Activated CD8-positive, alpha-beta memory T cell treated with anti-CD3 and anti-CD28 coated beads, Interleukin-2, amount 10 ng/mL, durations not matched to agents 7 days and 5 days (primary cell): ENCODE results near the gene SETD3. TPM values are rescaled to one million over a fixed set of nuclear protein-coding genes. Genes with fewer than 3 reads are reported as not detected.

Experiments used
- ATAC-seq: fragments of 150-1000 bp; cut with Tn5 transposase; one replicate; pipeline ENCODE4 v1.10.0; 2021; ENCODE audit warnings: moderate library complexity
- CTCF ChIA-PET: fragments of 350-600 bp; sonication (Branson Sonifier 250); formaldehyde crosslinking; loops from one replicate; lab custom pipeline; 2021; ENCODE audit warnings: antibody characterized with exemption; lab: Charles Lee
- DNase-seq: peaks from one replicate; pipeline ENCODE4 v3.0.0-alpha.2; 2020
- H3K27ac Mint-ChIP-seq: one replicate; pipeline ENCODE4 v1.8.0; 2021; ENCODE audit warnings: mild to moderate bottlenecking, mixed read lengths
- H3K27me3 Mint-ChIP-seq: one replicate; pipeline ENCODE4 v1.8.0; 2021; ENCODE audit warnings: mixed read lengths
- H3K36me3 Mint-ChIP-seq: one replicate; pipeline ENCODE4 v1.8.0; 2021; ENCODE audit warnings: mild to moderate bottlenecking, mixed read lengths
- H3K4me1 Mint-ChIP-seq: one replicate; pipeline ENCODE4 v1.8.0; 2021; ENCODE audit warnings: mixed read lengths
- H3K4me3 Mint-ChIP-seq: one replicate; pipeline ENCODE4 v1.8.0; 2021; ENCODE audit warnings: mild to moderate bottlenecking, moderate library complexity, mixed read lengths
- H3K9me3 Mint-ChIP-seq: one replicate; pipeline ENCODE4 v1.8.0; 2022; ENCODE audit warnings: low read depth, mixed read lengths
- total RNA-seq, 2 experiments: library from RNA; stranded (reverse); gene quantifications; one replicate each; pipeline ENCODE4 v1.2.3, GENCODE V29; 2021

Gene SETD3
- total RNA-seq, 2 experiments from 2014 or later, result 53.9 to 61.4 TPM

DNA sequence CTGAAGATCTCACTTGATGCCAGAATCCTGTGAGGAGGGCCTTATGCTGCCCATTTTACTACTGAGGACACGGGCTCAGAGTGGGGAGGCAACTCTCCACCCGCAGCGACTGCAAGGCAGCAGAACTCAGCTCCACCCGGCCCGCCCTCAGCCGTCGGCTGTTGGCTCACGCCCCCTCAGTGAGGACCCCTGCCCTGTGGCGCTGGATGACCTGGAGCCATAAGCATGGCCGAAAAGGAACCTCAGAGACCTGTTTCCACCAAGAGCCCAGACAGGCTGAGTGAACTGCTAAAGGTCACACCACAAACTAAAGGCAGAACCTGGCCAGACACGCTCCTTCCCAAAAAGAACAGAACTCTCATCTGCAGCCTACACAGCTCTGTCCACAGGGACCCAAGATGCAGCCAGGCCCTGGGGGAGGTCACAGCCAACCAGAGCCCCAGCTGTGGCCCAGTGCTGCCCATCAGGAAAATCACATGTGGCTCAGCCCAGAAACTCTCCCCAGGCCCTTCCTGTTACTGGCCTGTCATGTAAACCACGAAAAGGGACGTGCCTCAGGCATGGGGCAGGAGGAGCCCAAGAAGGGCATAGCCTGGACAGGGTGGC, 33.4 kb upstream of the SETD3 start:
- ATAC-seq (no peak), DNase-seq (no peak)
- no peaks in the 10 kb centered on the region for H3K4me1 Mint-ChIP-seq
- CTCF ChIA-PET, result no interaction called here
- H3K36me3 Mint-ChIP-seq, result peaks cover 1% of the 10 kb centered on the region
- H3K27me3 Mint-ChIP-seq, result no peaks in the 10 kb centered on the region
- H3K27ac Mint-ChIP-seq, result no peak overlapping the region
- H3K9me3 Mint-ChIP-seq, result no peaks in the 10 kb centered on the region
- no peak overlapping the region for H3K4me3 Mint-ChIP-seq

DNA sequence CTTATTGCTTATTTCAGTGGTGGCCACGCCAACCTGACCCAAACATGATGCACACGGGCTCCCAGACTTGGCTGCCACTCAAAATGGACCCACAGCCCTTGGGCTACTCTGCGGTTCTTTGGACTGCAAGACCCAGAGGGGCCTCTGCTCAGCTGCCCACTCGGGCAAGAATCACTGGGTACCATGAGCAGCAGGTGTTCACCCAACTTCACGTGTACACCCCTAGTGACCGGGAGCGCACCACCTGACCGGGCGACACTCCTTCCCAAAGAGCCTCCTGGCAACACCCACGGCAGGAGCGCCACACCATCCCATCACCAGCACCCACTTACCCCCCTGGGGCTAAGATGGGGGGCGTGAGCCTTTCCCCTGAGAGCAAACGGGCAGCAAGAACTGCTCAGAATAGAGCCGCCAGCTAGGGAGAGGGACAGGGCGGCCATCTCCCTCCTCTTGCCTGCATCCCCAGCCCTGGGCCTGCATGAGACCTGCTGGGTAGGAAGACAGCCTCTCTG, 32.6 kb upstream of the SETD3 start:
- H3K36me3 Mint-ChIP-seq, result peaks cover 5% of the 10 kb centered on the region
- no peaks in the 10 kb centered on the region for H3K27me3 Mint-ChIP-seq
- ATAC-seq (no peak), DNase-seq (no peak)
- H3K4me1 Mint-ChIP-seq, result no peaks in the 10 kb centered on the region
- H3K9me3 Mint-ChIP-seq, result no peaks in the 10 kb centered on the region
- H3K4me3 Mint-ChIP-seq, result no peak overlapping the region
- no peak overlapping the region for H3K27ac Mint-ChIP-seq
- CTCF ChIA-PET, result no interaction called here

DNA sequence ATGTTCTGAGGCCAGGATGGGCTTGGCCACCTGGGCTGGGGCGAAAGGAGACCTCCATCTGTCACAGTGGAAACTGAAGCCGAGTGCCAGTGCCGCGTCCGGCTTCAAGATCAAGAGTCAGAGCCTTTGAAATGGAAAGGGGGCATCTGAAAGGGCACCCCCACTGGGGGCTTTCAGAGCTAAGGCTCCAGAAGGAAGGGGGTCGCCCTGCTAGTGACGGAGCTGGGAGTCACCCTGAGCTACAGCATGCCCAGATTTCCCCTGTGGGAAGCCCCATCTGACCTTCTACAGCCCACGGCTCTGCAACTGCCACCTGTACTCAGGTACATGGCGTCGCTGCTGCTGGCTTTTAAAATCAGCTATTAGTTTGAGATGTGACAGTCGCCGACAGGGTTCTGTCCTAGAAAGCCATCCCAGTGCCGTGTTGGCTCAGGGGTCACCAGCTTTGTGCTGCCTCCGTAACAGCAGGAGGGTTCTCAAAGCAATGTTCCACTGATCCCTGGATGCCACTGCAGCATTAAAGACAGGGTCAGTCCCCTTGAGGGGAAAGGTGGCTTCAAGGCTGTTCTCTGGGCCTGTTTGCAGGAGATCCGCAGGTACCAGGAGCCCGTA, 32.0 kb upstream of the SETD3 start:
- Mint-ChIP-seq H3K27ac (no peak overlapping the region), H3K4me3 (no peak overlapping the region), H3K36me3 (peaks cover 7% of the 10 kb centered on the region), H3K27me3 (no peaks in the 10 kb centered on the region), H3K4me1 (no peaks in the 10 kb centered on the region), H3K9me3 (no peaks in the 10 kb centered on the region)
- ATAC-seq, result no peak
- no peak for DNase-seq
- CTCF ChIA-PET, result no interaction called here

DNA sequence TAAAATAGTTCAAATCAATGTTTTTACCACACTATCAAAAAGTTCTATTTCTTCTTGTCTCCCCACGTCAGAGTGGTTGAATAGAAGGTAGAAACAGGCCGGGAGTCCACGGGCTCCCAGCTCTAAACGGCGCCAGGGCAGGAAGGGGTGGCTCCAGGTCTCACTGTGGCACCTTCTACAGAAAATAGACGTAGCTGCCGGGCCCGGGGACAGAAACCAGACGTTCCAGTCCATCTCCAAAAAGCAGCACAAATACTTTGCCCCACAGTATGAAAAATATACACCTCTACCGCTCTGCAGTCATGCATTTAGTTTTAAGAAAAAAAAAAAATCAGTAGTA, 31.4 kb upstream of the SETD3 start:
- H3K4me1 Mint-ChIP-seq, result no peaks in the 10 kb centered on the region
- H3K27ac Mint-ChIP-seq, result no peak overlapping the region
- ATAC-seq (no peak), DNase-seq (no peak)
- H3K27me3 Mint-ChIP-seq, result no peaks in the 10 kb centered on the region
- H3K9me3 Mint-ChIP-seq, result no peaks in the 10 kb centered on the region
- CTCF ChIA-PET, result interaction anchor here (0.8 kb wide), 1 partner anchor 68 kb away, joined by 3 read pairs; no protein-coding TSS in a partner anchor
- H3K36me3 Mint-ChIP-seq, result peaks cover 10% of the 10 kb centered on the region
- H3K4me3 Mint-ChIP-seq, result no peak overlapping the region

DNA sequence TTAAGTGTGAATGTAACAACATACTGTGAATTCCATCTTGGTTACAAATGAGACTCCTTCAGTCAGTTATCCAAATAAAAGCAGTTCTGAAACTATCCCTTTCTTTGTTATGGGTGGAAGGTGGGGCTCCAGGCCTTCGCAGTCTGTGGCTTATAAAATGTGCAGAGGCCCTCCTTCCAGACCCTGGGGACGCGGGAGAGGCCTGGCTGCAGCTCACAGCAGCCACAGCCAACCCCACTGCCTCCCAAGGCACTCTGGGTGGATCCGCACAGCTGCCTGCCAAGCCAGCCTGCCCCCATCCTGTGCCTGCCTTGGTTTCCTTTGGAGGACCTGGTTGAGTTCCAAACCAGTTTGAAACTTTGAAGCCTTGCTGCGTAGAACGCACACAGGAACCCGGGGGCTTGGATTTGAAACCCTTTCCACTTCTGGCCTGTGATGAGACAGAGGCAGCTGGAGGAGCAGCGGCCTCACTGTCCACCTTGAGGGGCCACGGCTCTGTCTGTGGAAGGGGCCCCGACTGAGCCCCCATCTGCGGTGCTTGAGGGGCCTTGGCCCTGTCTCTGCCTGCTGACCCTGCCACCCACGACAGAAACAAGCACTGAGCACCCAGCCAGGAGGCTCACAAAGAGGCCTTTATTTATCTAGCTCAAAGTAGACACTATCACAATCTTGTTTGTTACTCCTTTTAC, 30.9 kb upstream of the SETD3 start:
- no peak overlapping the region for H3K27ac Mint-ChIP-seq
- CTCF ChIA-PET, result interaction anchor here (0.8 kb wide), 1 partner anchor 68 kb away, joined by 3 read pairs; no protein-coding TSS in a partner anchor
- H3K4me1 Mint-ChIP-seq, result no peaks in the 10 kb centered on the region
- DNase-seq (no peak), ATAC-seq (no peak)
- H3K27me3 Mint-ChIP-seq, result no peaks in the 10 kb centered on the region
- H3K9me3 Mint-ChIP-seq, result no peaks in the 10 kb centered on the region
- H3K4me3 Mint-ChIP-seq, result no peak overlapping the region
- H3K36me3 Mint-ChIP-seq, result peaks cover 14% of the 10 kb centered on the region

DNA sequence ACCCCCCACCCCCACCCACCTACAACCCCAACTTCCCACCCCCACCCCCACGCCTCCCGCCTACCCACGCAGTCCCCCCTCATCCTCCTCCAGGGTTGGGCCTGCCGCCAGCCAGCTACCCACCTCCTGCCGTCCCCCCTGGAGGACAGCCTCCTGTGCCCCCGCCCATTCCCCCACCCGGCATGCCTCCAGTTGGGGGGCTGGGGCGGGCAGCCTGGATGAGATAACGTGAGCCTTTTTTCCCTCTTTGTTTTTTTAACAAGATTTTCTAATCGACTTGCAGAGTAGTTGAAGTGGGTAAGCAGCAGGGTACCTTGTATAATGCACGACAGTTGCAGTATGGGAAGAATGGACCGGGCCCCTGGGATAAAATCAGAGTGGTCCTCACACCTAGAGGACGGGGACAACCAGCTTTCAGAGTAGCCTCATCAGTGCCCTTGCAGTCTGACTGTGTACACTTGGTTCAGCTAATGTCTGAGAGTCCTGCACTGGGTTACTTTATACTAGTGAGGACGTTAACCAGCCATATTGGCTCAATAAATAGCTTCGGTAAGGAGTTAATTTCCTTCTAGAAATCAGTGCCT, 30.0 kb upstream of the SETD3 start:
- CTCF ChIA-PET, result no interaction called here
- H3K36me3 Mint-ChIP-seq, result peaks cover 20% of the 10 kb centered on the region
- ATAC-seq (no peak), DNase-seq (no peak)
- H3K4me3 Mint-ChIP-seq, result no peak overlapping the region
- no peaks in the 10 kb centered on the region for H3K27me3 Mint-ChIP-seq
- no peak overlapping the region for H3K27ac Mint-ChIP-seq
- no peaks in the 10 kb centered on the region for H3K9me3 Mint-ChIP-seq
- H3K4me1 Mint-ChIP-seq, result no peaks in the 10 kb centered on the region

DNA sequence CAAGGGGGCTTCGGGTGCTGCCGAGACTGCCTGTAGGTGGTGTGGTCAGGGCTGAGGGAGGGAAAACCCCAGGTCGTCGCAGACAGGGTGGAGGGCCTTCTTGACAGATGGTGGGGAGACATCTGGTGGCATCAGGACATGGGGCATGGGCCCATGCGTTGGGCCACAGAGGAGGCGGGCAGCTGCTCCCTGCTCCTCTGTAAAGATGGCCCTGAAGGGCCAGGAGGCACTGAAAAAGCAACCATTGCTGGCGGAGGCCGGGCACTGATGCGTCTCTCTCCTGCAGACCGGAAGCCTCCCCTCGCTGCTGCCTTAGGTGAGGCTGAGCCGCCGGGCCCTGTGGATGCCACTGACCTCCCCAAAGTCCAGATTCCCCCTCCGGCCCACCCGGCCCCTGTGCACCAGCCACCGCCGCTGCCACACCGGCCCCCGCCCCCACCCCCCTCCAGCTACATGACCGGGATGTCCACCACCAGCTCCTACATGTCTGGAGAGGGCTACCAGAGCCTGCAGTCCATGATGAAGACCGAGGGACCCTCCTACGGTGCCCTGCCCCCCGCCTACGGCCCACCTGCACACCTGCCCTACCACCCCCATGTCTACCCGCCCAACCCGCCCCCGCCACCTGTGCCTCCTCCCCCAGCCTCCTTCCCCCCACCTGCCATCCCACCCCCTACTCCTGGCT, 29.4 kb upstream of the SETD3 start:
- H3K4me1 Mint-ChIP-seq, result no peaks in the 10 kb centered on the region
- DNase-seq, result no peak
- CTCF ChIA-PET, result no interaction called here
- ATAC-seq, result no peak
- peaks cover 22% of the 10 kb centered on the region for H3K36me3 Mint-ChIP-seq
- no peaks in the 10 kb centered on the region for H3K9me3 Mint-ChIP-seq
- no peaks in the 10 kb centered on the region for H3K27me3 Mint-ChIP-seq
- H3K27ac Mint-ChIP-seq, result no peak overlapping the region
- no peak overlapping the region for H3K4me3 Mint-ChIP-seq

DNA sequence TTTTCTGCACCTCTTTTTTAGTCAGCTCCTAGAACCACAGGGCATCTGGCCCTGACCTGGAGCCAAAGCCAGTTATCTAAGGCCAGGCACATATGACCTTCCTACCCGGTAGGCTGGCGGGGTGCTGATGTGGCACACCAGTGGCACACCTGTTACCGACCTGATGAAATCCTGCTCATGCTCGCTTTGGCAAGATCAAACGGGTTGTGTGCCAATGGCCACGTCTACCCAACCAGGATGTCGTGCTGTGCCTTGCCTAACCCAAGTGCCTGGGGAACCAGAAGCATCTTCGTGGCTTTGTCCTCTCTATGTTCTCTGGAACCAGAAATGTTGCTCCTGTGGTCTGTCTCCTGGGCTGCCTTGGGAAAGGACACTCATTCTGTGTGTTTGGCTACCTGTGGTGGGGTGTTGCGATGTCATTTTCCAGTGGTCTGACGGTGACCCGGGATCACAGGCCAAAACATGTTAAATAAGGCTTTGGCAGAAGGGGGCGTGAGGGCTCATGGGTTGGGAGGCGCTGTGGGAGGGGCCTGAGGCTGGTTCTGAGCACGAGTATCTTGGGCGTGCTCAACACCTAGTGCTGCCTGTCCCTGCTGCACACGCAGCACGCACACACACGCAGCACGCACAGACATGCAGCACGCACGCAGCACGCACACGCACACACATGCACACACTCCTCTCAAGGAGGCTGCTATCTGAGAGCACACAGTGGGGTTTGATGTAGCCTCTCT, 28.4 kb upstream of the SETD3 start:
- Mint-ChIP-seq H3K27ac (no peak overlapping the region), H3K4me1 (no peaks in the 10 kb centered on the region), H3K4me3 (no peak overlapping the region), H3K9me3 (no peaks in the 10 kb centered on the region), H3K27me3 (no peaks in the 10 kb centered on the region), H3K36me3 (peaks cover 28% of the 10 kb centered on the region)
- CTCF ChIA-PET, result no interaction called here
- ATAC-seq (no peak), DNase-seq (no peak)

DNA sequence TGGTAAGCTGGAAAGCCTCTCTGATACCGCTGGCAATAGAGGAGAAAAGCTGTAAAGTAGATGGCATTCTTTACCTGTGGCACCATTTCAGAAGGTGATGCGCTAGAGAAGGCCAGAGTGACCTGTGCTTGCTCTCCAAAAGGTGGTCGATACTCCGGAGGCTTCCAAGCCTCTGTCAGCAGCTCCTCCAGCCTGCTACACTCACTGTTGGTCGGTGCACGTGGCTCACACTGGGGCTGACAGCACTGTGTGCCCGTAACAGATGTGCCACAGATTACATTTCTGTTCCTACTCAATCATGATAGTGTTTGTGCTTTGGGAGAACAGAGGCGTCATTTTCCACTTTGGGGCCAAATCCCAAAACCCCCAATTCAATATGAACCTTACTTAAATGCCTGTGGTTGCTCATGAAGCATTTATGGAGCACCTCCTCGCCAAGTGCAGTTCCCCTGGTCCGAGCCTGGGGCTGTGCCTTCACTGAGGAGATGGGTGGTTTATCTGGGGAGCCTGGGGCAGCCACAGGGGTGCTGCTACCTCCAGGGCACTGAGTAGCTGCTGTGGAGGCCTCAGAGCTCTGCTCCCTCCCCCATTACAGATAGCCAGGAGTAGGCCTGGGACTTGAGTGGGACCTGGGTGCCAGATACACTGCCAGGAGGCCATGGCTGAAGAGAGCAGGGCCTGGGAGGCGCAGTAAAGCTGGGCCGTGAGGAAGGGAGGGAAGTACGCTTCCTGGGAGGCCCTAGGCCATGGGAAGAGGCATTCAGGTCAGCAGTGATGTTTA, 27.4 kb upstream of the SETD3 start:
- CTCF ChIA-PET, result interaction anchor here (1.2 kb wide), 1 partner anchor 9 kb away, joined by 3 read pairs; no protein-coding TSS in a partner anchor
- ATAC-seq (no peak), DNase-seq (no peak)
- H3K4me1 Mint-ChIP-seq, result peaks cover 3% of the 10 kb centered on the region
- H3K4me3 Mint-ChIP-seq, result no peak overlapping the region
- H3K27me3 Mint-ChIP-seq, result no peaks in the 10 kb centered on the region
- H3K36me3 Mint-ChIP-seq, result peaks cover 34% of the 10 kb centered on the region
- H3K9me3 Mint-ChIP-seq, result no peaks in the 10 kb centered on the region
- H3K27ac Mint-ChIP-seq, result no peak overlapping the region

DNA sequence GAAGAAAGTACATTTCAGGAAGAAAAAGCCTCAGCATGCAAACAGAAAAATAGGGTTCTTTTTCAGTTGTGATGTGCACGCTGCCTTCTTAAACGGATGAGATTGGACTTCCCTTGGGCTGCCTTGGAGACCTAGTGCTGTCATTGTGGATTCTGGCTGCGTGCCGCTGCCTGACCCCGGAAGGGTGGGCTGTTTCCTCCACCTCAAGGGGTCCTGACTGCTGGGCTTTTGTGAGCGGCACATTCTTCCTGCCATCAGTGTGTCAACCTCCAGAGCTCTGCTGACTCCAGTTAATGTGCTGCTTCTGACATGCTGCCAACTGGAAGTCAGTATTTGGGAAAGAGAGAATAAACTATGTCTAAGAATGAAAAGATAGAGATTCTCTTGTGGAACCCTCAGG, 25.6 kb upstream of the SETD3 start:
- CTCF ChIA-PET, result interaction anchor here (0.5 kb wide), 1 partner anchor 115 kb away, joined by 3 read pairs; no protein-coding TSS in a partner anchor
- H3K27me3 Mint-ChIP-seq, result no peaks in the 10 kb centered on the region
- no peak overlapping the region for H3K4me3 Mint-ChIP-seq
- no peaks in the 10 kb centered on the region for H3K9me3 Mint-ChIP-seq
- H3K4me1 Mint-ChIP-seq, result peaks cover 4% of the 10 kb centered on the region
- peaks cover 45% of the 10 kb centered on the region for H3K36me3 Mint-ChIP-seq
- ATAC-seq, result no peak
- no peak overlapping the region for H3K27ac Mint-ChIP-seq
- DNase-seq, result no peak

DNA sequence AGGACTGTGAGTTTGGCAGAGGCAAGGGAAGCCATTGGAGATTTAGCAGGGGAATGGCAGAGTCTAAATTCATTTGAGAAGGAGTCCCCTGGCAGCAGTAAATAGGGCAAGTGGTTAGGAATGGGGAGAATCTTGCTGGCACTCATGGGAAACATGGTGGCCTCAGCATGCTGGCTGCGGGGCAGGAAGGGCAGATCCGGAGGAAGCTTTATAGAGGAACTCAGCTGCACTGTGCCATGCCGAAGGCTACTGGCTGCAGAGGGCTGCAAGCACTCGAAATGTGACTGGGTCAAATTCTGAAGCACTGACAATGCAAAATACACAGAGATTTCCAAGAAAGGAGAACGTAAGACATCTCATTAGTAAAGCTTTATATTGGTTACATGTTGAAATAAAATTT, 24.4 kb upstream of the SETD3 start:
- Mint-ChIP-seq H3K9me3 (no peaks in the 10 kb centered on the region), H3K4me3 (no peak overlapping the region), H3K36me3 (peaks cover 52% of the 10 kb centered on the region), H3K27ac (no peak overlapping the region), H3K27me3 (no peaks in the 10 kb centered on the region), H3K4me1 (peaks cover 4% of the 10 kb centered on the region)
- no peak for ATAC-seq
- no peak for DNase-seq
- CTCF ChIA-PET, result interaction anchor here (1.2 to 1.5 kb wide), 3 partner anchors 13 to 183 kb away, joined by 3 read pairs; no protein-coding TSS in a partner anchor

DNA sequence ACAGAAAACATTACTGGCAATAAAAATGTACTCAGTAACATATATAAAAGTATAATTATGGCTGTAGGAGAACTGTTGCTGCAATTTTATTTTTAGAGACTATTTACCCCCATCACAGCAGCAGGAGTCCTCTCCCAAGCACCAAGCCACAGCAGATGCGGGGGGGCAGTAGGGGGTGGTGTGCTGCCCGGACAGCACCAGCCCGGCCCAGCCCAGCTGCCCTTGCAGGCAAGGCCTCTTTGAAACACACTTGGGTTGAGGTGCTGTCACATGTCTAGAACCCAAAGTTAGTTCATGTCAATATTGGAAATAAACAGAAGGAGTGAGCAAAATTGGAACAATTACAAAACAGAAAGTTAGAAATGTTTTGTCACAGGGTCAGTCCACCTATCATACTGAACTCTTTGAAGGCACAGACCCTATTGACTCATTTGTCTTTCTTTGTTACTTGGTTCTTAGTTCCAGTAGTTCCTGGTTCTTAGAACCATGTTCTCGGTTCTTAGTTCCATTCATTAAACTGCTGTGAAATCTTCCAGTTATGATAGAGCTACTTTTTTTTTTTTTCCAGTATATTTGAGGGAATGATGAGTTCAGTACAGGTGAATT, 23.3 kb upstream of the SETD3 start:
- H3K4me3 Mint-ChIP-seq, result no peak overlapping the region
- H3K4me1 Mint-ChIP-seq, result peaks cover 4% of the 10 kb centered on the region
- no peaks in the 10 kb centered on the region for H3K27me3 Mint-ChIP-seq
- H3K27ac Mint-ChIP-seq, result no peak overlapping the region
- no peak for DNase-seq
- peaks cover 56% of the 10 kb centered on the region for H3K36me3 Mint-ChIP-seq
- CTCF ChIA-PET, result interaction anchor here (1.2 to 1.3 kb wide), 2 partner anchors 125 to 184 kb away, joined by 3 read pairs; no protein-coding TSS in a partner anchor
- ATAC-seq, result no peak
- no peaks in the 10 kb centered on the region for H3K9me3 Mint-ChIP-seq
